Peyer's patch (tissue), 4 donors: ENCODE measurements around the gene RBPJL.

Source experiments
- POLR2A ChIP-seq, 2 donors: fragments of 450-650 bp; IDR thresholded peaks; one replicate each; pipeline ENCODE4 v1.5.1; 2017; ENCODE audit warnings: antibody characterized with exemption in 2 of 2, mild to moderate bottlenecking in 2 of 2, moderate library complexity in 2 of 2
- TF ChIP-seq, protein P1 (sequence below), 6 experiments: fragments of 450-650 bp in 4 of 6; fragments of 200-600 bp in 2 of 6; sonication (generic) in 1 of 6; IDR thresholded peaks; one replicate each; pipeline ENCODE4 v1.5.1; 2017 to 2019; ENCODE audit warnings: antibody characterized with exemption in 6 of 6, mild to moderate bottlenecking in 3 of 6, moderate library complexity in 1 of 6

DNA sequence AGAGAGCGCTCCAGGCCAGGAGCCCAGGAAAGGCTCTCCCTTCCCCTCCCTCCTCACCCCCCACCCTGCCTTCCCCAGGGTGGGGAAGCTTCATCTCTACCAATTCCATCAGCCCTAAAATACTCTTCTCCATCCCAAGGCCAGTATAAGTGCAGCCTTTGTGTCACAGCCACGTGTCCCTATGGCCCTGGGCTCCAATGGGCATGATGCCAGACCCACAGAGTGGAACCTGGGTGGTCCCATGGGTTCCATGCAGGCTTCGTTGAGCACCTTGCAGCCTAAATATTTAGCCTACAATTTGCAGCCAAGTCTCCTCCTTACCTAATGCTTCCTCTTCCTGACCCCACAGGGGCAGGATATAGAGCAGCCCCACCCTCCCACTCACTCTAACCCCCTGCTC, 2.4 kb downstream of the RBPJL start:
- TF ChIP-seq, protein P1, sequence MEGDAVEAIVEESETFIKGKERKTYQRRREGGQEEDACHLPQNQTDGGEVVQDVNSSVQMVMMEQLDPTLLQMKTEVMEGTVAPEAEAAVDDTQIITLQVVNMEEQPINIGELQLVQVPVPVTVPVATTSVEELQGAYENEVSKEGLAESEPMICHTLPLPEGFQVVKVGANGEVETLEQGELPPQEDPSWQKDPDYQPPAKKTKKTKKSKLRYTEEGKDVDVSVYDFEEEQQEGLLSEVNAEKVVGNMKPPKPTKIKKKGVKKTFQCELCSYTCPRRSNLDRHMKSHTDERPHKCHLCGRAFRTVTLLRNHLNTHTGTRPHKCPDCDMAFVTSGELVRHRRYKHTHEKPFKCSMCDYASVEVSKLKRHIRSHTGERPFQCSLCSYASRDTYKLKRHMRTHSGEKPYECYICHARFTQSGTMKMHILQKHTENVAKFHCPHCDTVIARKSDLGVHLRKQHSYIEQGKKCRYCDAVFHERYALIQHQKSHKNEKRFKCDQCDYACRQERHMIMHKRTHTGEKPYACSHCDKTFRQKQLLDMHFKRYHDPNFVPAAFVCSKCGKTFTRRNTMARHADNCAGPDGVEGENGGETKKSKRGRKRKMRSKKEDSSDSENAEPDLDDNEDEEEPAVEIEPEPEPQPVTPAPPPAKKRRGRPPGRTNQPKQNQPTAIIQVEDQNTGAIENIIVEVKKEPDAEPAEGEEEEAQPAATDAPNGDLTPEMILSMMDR (IDR thresholded peaks at IDR 0.05), result no peak
- no peak for TF ChIP-seq POLR2A (IDR thresholded peaks at IDR 0.05)
